Measurements from ENCODE around the gene TSPAN4. TPM values are rescaled to one million over a fixed set of nuclear protein-coding genes. Genes with fewer than 3 reads are reported as not detected.

The TSPAN4 gene
- total RNA-seq, 4 donors from 2014 or later: 25.1 to 75.0 (median 32.4) TPM

DNA sequence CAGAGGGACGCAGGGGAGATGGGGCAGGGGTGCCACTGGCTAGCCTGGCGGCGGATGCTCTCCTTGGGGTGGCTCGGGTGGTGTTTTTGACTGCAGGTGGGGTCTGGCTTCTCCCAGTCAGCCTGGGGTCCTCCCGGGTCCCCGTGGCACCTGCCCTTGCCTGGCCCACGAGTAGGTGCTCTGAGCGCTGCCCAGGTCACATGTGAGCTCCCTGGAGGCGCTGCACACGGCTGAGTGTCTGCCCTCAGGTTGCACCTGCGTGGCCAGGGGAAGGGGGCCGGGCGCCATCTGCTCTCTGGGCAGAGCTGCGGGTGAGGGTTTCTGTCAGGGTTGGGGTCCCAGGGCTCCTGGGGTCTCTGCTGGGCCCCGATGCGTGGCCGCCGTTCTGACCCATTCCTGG, 5.2 kb downstream of the TSPAN4 start:
- intact Hi-C loops (cut with DNase I; ENCODE audit: low total_unique reads): no loop called here
- H3K27me3 ChIP-seq: peaks cover 49% of the 10 kb centered on the region
- DNase-seq: no peak
- H3K4me1 ChIP-seq: peaks cover 18 to 52% (median 42%) of the 10 kb centered on the region in 4 donors
- no peaks in the 10 kb centered on the region for H3K9me3 ChIP-seq
- H3K4me3 ChIP-seq: no peak overlapping the region
- in situ Hi-C loops (cut with MboI; ENCODE audit: low pct_ligation_motif_present in 1 of 4, low pct_unique_long_range_greater_than_20kb in 1 of 4, low sequenced_read_pairs in 3 of 4): no loop called here
- H3K27ac ChIP-seq: no peak overlapping the region
- H3K36me3 ChIP-seq: no peaks in the 10 kb centered on the region
- WGBS, 2 donors (ENCODE audit: low coverage in 1 of 2): 65% methylated on average over 14 of the region's 18 CpGs; no CpG with 5 or more reads in 1 of the 2 donors
- TF ChIP-seq EP300 (IDR thresholded peaks at IDR 0.05; ENCODE audit: low read depth) (no peak), POLR2A (IDR thresholded peaks at IDR 0.05) (no peak), CTCF (IDR thresholded peaks at IDR 0.05) (no peak), POLR2AphosphoS5 (IDR thresholded peaks at IDR 0.05) (no peak)

- intact Hi-C loops (cut with DNase I; ENCODE audit: low total_unique reads) (no loop called here), in situ Hi-C loops (cut with MboI; ENCODE audit: low pct_ligation_motif_present in 1 of 4, low pct_unique_long_range_greater_than_20kb in 1 of 4, low sequenced_read_pairs in 3 of 4) (no loop called here)
- peak; percentile 61 for DNase-seq
- Histone ChIP-seq H3K27ac (no peak overlapping the region), H3K27me3 (peaks cover 44% of the 10 kb centered on the region), H3K36me3 (no peaks in the 10 kb centered on the region), H3K4me3 (peak overlapping the region in 1 of 4 donors; percentile 48), H3K9me3 (no peaks in the 10 kb centered on the region), H3K4me1 (peaks cover 18 to 46% (median 36%) of the 10 kb centered on the region in 4 donors)
- TF ChIP-seq CTCF (IDR thresholded peaks at IDR 0.05) (peak; percentile 89 to 98 (median 91)), POLR2AphosphoS5 (IDR thresholded peaks at IDR 0.05) (no peak)
- 0 to 28% methylated on average over 3 to 14 of the region's 14 CpGs for WGBS, 2 donors (ENCODE audit: low coverage in 1 of 2)
Observed at GRCh38 chr11:848380-848931, 5.8 kb downstream of the TSPAN4 start.

DNA sequence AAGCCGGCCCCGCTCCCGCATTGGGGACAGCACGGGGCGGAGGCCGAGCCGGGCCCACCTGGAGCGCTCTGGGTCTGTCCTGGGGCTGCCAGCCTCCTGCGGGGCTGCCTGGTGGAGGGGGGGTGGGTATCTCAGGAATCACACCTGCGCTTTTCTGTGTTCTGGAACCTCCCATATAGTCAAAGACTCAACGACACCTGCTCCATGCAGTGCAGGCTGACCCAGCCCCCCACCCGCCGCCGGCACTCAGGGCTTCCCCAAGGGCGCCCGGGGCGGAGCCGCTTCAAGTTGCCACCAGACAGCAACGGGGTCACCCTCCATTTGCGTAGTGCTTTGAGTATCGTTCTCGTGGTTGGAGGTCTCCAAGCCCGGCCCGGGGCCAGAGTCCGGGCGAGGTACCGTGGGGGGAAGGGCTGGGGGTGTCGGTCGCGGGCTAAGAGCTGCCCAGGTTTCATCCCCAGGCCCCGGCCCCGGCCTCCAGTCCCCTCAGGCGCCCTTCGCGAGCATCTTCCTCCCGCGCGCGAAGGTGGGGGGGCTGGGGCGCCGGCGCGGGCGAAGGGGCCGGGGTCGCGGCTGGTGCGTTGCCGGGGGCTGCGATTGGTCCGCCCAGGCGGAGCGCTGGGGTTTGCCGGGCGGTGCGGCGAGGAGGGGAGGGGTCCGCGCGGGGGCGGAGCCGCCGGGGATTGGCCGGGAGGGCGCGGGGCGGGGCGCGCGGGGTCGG, 6.6 kb downstream of the TSPAN4 start:
- peaks cover 18 to 38% (median 28%) of the 10 kb centered on the region in 4 donors for H3K4me1 ChIP-seq
- intact Hi-C loops (cut with DNase I; ENCODE audit: low total_unique reads): no loop called here

More for the DNA sequence above, 6.6 kb downstream of the TSPAN4 start:
- DNase-seq: no peak
- 1% methylated on average over 18 of the region's 71 CpGs; no CpG with 5 or more reads in 1 of the 2 donors for WGBS, 2 donors (ENCODE audit: low coverage in 1 of 2)
- Histone ChIP-seq H3K27ac (no peak overlapping the region), H3K4me3 (peak overlapping the region in 3 of 4 donors; percentile 14 to 48 (median 32)), H3K9me3 (no peaks in the 10 kb centered on the region), H3K27me3 (peaks cover 38% of the 10 kb centered on the region), H3K36me3 (no peaks in the 10 kb centered on the region)
- in situ Hi-C loops (cut with MboI; ENCODE audit: low pct_ligation_motif_present in 1 of 4, low pct_unique_long_range_greater_than_20kb in 1 of 4, low sequenced_read_pairs in 3 of 4): no loop called here
- TF ChIP-seq EP300 (IDR thresholded peaks at IDR 0.05; ENCODE audit: low read depth): no peak
- no peak for TF ChIP-seq CTCF (IDR thresholded peaks at IDR 0.05)
- TF ChIP-seq POLR2A (IDR thresholded peaks at IDR 0.05): no peak
- TF ChIP-seq POLR2AphosphoS5 (IDR thresholded peaks at IDR 0.05): no peak
